ENCODE data around the gene EME2. TPM values are rescaled to one million over a fixed set of nuclear protein-coding genes. Genes with fewer than 3 reads are reported as not detected.
A peak's percentile ranks its signal among the peaks of the same experiment; 100 is the strongest.

The EME2 gene
- total and polyA plus RNA-seq, 12 donors: 1.8 to 90.7 (median 19.2) TPM

DNA sequence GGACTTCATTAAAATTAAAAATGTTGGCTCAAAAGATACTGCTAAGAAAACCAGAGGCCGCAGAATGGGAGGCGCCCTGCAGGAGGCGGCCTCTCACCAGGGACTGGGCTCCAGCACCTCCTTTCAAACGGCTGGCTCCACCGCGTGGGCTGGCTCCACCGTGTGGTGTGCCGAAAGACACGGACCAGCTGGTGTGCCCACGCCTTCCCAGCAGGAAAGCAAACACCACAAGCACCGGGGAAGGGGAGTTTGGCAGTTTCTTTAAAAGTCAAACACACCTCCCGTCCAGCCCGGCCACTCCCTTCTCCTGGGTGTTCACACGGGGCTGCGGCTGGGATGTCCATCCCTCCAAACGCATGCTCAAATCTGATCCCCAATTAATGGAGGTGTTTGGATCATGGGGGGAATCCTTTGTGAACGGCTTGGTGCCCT is 40.1 kb downstream of the EME2 start:
- H3K27ac ChIP-seq: no peak overlapping the region
- no peaks in the 10 kb centered on the region for H3K9me3 ChIP-seq (replicated peaks in 1 of 3)
- no peak overlapping the region for H3K4me3 ChIP-seq
- DNase-seq: peak; percentile 37 to 80 (median 61)
- peaks cover 0 to 68% of the 10 kb centered on the region in 2 donors for H3K36me3 ChIP-seq (replicated peaks in 1 of 2)
- intact Hi-C loops (cut with DNase I): no loop called here
- TF ChIP-seq POLR2A (IDR thresholded peaks at IDR 0.05) (no peak), CTCF (IDR thresholded peaks at IDR 0.05) (peak in 5 of 6 experiments; percentile 26 to 45 (median 38))
- H3K4me1 ChIP-seq (replicated peaks in 1 of 2): no peaks in the 10 kb centered on the region
- 34 to 62% (median 45%) methylated on average over 9 to 17 of the region's 17 CpGs for WGBS, 4 donors
- H3K27me3 ChIP-seq: no peaks in the 10 kb centered on the region

GRCh38 chr16:1815461-1815860 is 42.9 kb downstream of the EME2 start:
- no peak for TF ChIP-seq CTCF (IDR thresholded peaks at IDR 0.05)
- TF ChIP-seq POLR2A (IDR thresholded peaks at IDR 0.05): no peak
- 88 to 95% (median 93%) methylated on average over 9 to 11 of the region's 11 CpGs for WGBS, 4 donors
- Histone ChIP-seq H3K36me3 (replicated peaks in 1 of 2) (peaks cover 0 to 70% of the 10 kb centered on the region in 2 donors), H3K27ac (no peak overlapping the region), H3K4me3 (no peak overlapping the region), H3K4me1 (replicated peaks in 1 of 2) (no peaks in the 10 kb centered on the region), H3K9me3 (replicated peaks in 1 of 3) (no peaks in the 10 kb centered on the region), H3K27me3 (no peaks in the 10 kb centered on the region)
- no peak for DNase-seq
- intact Hi-C loops (cut with DNase I): no loop called here

DNA sequence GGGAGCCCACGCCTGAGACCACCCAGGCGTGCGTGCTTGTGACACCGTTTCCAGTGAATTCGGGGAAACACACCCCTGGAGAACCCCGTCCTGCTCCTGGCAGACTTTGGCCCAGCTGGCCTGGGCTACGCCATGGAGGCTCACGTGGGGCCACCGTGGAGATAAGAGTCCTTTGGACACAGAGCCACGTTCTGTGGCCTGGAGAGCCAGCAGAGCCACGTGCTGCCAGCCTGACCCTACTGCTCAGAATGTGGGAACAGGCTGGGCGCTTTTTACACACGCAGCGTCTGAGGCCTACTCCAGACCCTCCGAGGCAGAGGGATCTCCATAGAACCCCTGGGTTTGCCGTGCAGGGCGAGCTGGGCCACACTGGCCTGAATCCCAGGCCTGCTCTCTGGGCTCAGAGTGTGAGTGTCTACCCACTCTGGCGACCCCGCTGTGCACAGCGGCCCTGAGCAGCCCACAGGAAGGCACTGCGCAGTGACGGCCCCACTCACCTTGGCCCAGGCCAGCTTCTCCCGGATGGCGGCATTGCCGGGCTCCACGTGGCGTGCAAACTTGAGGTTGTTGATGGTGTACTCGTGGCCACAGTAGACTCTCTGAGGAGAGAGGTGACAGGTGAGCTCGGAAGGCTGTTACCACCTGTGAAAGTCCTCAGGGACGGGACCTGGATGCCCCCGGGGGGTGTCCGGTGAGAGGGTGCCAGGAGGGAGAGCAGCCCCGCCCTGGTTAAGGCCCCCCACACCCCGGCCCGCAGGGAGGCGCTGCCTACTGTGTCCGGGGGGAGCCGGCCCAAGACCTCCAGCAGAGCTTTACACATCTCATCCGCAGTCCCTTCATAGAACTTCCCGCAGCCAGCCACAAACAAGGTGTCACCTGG is 44.0 kb downstream of the EME2 start:
- WGBS, 4 donors: 91 to 95% (median 94%) methylated on average over 16 to 40 of the region's 40 CpGs
- TF ChIP-seq POLR2A (IDR thresholded peaks at IDR 0.05) (no peak), CTCF (IDR thresholded peaks at IDR 0.05) (no peak)

DNA sequence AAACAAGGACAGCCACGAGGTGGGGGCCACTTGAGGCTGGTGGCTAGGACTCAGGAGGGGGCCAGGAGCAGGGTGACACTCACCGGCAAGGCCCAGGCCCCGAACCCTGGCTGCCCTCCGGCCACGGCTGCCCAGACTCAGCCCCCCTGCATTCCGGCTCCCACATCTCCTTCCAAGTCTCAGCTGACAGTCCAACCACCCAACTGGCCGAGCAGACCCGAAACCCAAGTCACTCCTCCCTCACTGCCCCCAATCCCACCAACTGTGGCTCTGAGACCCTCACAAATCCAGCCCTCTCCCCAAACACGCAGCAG is 44.6 kb downstream of the EME2 start:
- Histone ChIP-seq H3K27ac (no peak overlapping the region), H3K36me3 (replicated peaks in 1 of 2) (peaks cover 0 to 81% of the 10 kb centered on the region in 2 donors), H3K9me3 (replicated peaks in 1 of 3) (no peaks in the 10 kb centered on the region), H3K4me3 (no peak overlapping the region), H3K27me3 (no peaks in the 10 kb centered on the region), H3K4me1 (replicated peaks in 1 of 2) (no peaks in the 10 kb centered on the region)
- WGBS, 4 donors: 91 to 97% (median 95%) methylated on average over 7 to 9 of the region's 9 CpGs
- intact Hi-C loops (cut with DNase I): no loop called here
- no peak for TF ChIP-seq CTCF (IDR thresholded peaks at IDR 0.05)
- no peak for TF ChIP-seq POLR2A (IDR thresholded peaks at IDR 0.05)
- DNase-seq: no peak

More for the DNA sequence above, 44.0 kb downstream of the EME2 start:
- DNase-seq: no peak
- H3K36me3 ChIP-seq (replicated peaks in 1 of 2): peaks cover 0 to 76% of the 10 kb centered on the region in 2 donors
- H3K27me3 ChIP-seq: no peaks in the 10 kb centered on the region
- intact Hi-C loops (cut with DNase I): no loop called here
- H3K9me3 ChIP-seq (replicated peaks in 1 of 3): no peaks in the 10 kb centered on the region
- no peak overlapping the region for H3K4me3 ChIP-seq
- no peak overlapping the region for H3K27ac ChIP-seq
- no peaks in the 10 kb centered on the region for H3K4me1 ChIP-seq (replicated peaks in 1 of 2)

Data from adrenal gland (tissue), 12 donors.